Naive thymus-derived CD4-positive, alpha-beta T cell (primary cell): ENCODE measurements around the gene DCUN1D3. TPM values are rescaled to one million over a fixed set of nuclear protein-coding genes. Genes with fewer than 3 reads are reported as not detected.

Experiments used
- ATAC-seq: fragments of 150-1000 bp; cut with Tn5 transposase; 2 replicates; pipeline ENCODE4 v1.10.0; 2021; ENCODE audit warnings: mild to moderate bottlenecking, moderate library complexity
- CTCF ChIA-PET: fragments of 350-600 bp; sonication (Branson Sonifier 250); formaldehyde crosslinking; loops from one replicate; lab custom pipeline; 2021; ENCODE audit warnings: antibody characterized with exemption; lab: Charles Lee
- POLR2A ChIA-PET: fragments of 350-600 bp; sonication (Branson Sonifier 250); formaldehyde crosslinking; loops from one replicate; lab custom pipeline; 2021; ENCODE audit warnings: antibody characterized with exemption, inconsistent platforms; lab: Charles Lee
- DNase-seq, 9 donors: peaks; one replicate each; pipeline versions ENCODE4 v3.0.0 to v3.0.0-alpha.2; 2020 to 2022; ENCODE audit warnings: mixed read lengths in 1 of 9
- H3K27ac ChIP-seq: one replicate; pipeline ENCODE4 v1.7.0; 2013; ENCODE audit warnings: mild to moderate bottlenecking, low read depth, low read length, moderate library complexity
- H3K27me3 ChIP-seq, 2 donors: one replicate each; pipeline ENCODE4 v1.7.0; 2013; ENCODE audit warnings: low read length in 2 of 2, mild to moderate bottlenecking in 2 of 2, moderate library complexity in 2 of 2; ENCODE audit not compliant: control insufficient read depth in 2 of 2, insufficient read depth in 2 of 2
- H3K36me3 ChIP-seq, 3 experiments: 1 replicate in 2 of 3; 2 replicates in 1 of 3; pipeline ENCODE4 v1.7.0; 2013; ENCODE audit warnings: low read length in 3 of 3, mild to moderate bottlenecking in 3 of 3, moderate library complexity in 1 of 3; ENCODE audit not compliant: insufficient read depth in 3 of 3, control insufficient read depth in 2 of 3
- H3K4me1 ChIP-seq, 2 donors: one replicate each; pipeline ENCODE4 v1.7.0; 2013; ENCODE audit warnings: low read length in 2 of 2, mild to moderate bottlenecking in 2 of 2, moderate library complexity in 1 of 2; ENCODE audit not compliant: control insufficient read depth in 2 of 2, insufficient read depth in 2 of 2
- H3K4me3 ChIP-seq: 2 replicates; pipeline ENCODE4 v1.7.0; 2013; ENCODE audit warnings: mild to moderate bottlenecking, low read length
- H3K9me3 ChIP-seq, 3 experiments: 1 replicate in 2 of 3; 2 replicates in 1 of 3; pipeline ENCODE4 v1.7.0; 2013; ENCODE audit warnings: low read length in 3 of 3; ENCODE audit not compliant: control insufficient read depth in 2 of 3
- H3K27ac Mint-ChIP-seq, 9 donors: one replicate each; pipeline ENCODE4 v1.8.0; 2020 to 2022; ENCODE audit warnings: mixed read lengths in 9 of 9, mild to moderate bottlenecking in 8 of 9, moderate library complexity in 5 of 9, inconsistent platforms in 2 of 9
- H3K27me3 Mint-ChIP-seq, 5 donors: one replicate each; pipeline ENCODE4 v1.8.0; 2021 to 2022; ENCODE audit warnings: mixed read lengths in 5 of 5, mild to moderate bottlenecking in 1 of 5
- H3K36me3 Mint-ChIP-seq, 5 donors: one replicate each; pipeline ENCODE4 v1.8.0; 2020 to 2022; ENCODE audit warnings: mixed read lengths in 5 of 5, mild to moderate bottlenecking in 3 of 5, inconsistent platforms in 1 of 5
- H3K4me1 Mint-ChIP-seq, 7 donors: one replicate each; pipeline ENCODE4 v1.8.0; 2020 to 2022; ENCODE audit warnings: mixed read lengths in 7 of 7, mild to moderate bottlenecking in 3 of 7, inconsistent platforms in 1 of 7
- H3K4me3 Mint-ChIP-seq, 10 donors: one replicate each; pipeline ENCODE4 v1.8.0; 2020 to 2022; ENCODE audit warnings: mild to moderate bottlenecking in 10 of 10, mixed read lengths in 10 of 10, moderate library complexity in 6 of 10, inconsistent platforms in 2 of 10
- H3K9me3 Mint-ChIP-seq, 11 donors: one replicate each; pipeline ENCODE4 v1.8.0; 2020 to 2022; ENCODE audit warnings: mixed read lengths in 11 of 11, mild to moderate bottlenecking in 4 of 11, inconsistent platforms in 1 of 11, moderate library complexity in 1 of 11
- intact Hi-C, 2 donors: fragments of 100-400 bp; cut with micrococcal nuclease; formaldehyde crosslinking; loops; one replicate each; pipeline ENCODE4 v1.15.1; 2023
- polyA plus RNA-seq, 2 donors: library from polyadenylated mRNA; unstranded; fragments of 300-500 nt; fragmentation: Illumina TruSeq; gene quantifications; one replicate each; pipeline ENCODE4 v1.2.3, GENCODE V29; 2021
- total RNA-seq, 6 experiments: library from RNA in 5 of 6; stranded (reverse) in 5 of 6; gene quantifications; 1 replicate in 5 of 6; 2 replicates in 1 of 6; pipeline ENCODE4 v1.2.3 and lab custom pipeline; 2021 to 2026

DCUN1D3 gene
- total and polyA plus RNA-seq, 7 experiments from 2014 or later: 0.82 to 15.7 (median 5.1) TPM

GRCh38 chr16:20899477-20900298 lies 470 bp downstream of the DCUN1D3 start:
- peaks cover 0 to 5% (median 0%) of the 10 kb centered on the region in 11 donors for H3K9me3 Mint-ChIP-seq
- peak overlapping the region; percentile 94 to 99 (median 97) for H3K27ac Mint-ChIP-seq
- CTCF ChIA-PET: no interaction called here
- ATAC-seq (peak; percentile 2), DNase-seq (peak in 4 of 9 donors; percentile 11 to 77 (median 34))
- Histone ChIP-seq H3K27me3 (no peaks in the 10 kb centered on the region), H3K27ac (peak overlapping the region; percentile 97), H3K4me3 (peak overlapping the region; percentile 88), H3K36me3 (peaks cover 0 to 6% (median 0%) of the 10 kb centered on the region in 3 experiments), H3K9me3 (no peaks in the 10 kb centered on the region), H3K4me1 (peaks cover 20 to 23% of the 10 kb centered on the region in 2 donors)
- H3K4me1 Mint-ChIP-seq: peaks cover 47 to 72% (median 67%) of the 10 kb centered on the region in 7 donors
- POLR2A ChIA-PET: interaction anchor here (0.6 to 2.5 kb wide), 7 partner anchors 21 to 1438 kb away, joined by 3 to 12 read pairs (median 3); no protein-coding TSS in a partner anchor
- H3K4me3 Mint-ChIP-seq: peak overlapping the region; percentile 87 to 99 (median 96)
- intact Hi-C loops: loop anchor here (1.0 to 10.0 kb wide), 18 partner anchors 15 to 1832 kb away; partner anchors contain the start of genes ERI2 (in 2 of the 2), LDAF1 (in 2 of the 2), REXO5 (in 2 of the 2) and THUMPD1 (in 2 of the 2)
- peaks cover 4 to 36% (median 5%) of the 10 kb centered on the region in 5 donors for H3K36me3 Mint-ChIP-seq
- H3K27me3 Mint-ChIP-seq: no peaks in the 10 kb centered on the region

DNA sequence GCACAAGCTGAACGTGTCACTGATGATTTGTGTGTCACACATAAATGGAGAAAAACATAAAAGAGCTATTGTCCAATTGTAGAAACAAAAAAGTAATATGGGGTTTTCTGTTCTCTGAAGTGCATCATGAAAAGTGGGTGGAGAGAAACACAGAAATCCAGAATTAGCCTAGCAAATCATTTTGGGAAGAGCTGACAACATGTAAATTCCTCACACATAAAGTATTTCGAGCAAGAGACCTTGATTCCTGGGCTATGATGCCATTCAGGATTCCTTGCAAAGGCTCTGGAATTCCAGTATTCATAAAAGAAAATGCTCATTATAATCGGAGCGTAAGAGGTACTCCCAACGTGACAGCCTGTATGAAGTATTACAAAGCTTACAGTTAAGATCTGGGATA lies 1.1 kb downstream of the DCUN1D3 start:
- peaks cover 0 to 3% (median 0%) of the 10 kb centered on the region in 11 donors for H3K9me3 Mint-ChIP-seq
- peaks cover 0 to 6% (median 0%) of the 10 kb centered on the region in 3 experiments for H3K36me3 ChIP-seq
- no peaks in the 10 kb centered on the region for H3K9me3 ChIP-seq
- no peaks in the 10 kb centered on the region for H3K27me3 ChIP-seq
- H3K36me3 Mint-ChIP-seq: peaks cover 4 to 32% (median 5%) of the 10 kb centered on the region in 5 donors
- ATAC-seq: no peak
- peak overlapping the region; percentile 87 to 99 (median 96) for H3K4me3 Mint-ChIP-seq
- POLR2A ChIA-PET: interaction anchor here (0.6 to 2.5 kb wide), 3 partner anchors 21 to 95 kb away, joined by 3 to 12 read pairs (median 6); no protein-coding TSS in a partner anchor
- peak overlapping the region; percentile 97 for H3K27ac ChIP-seq
- H3K4me1 Mint-ChIP-seq: peaks cover 40 to 68% (median 61%) of the 10 kb centered on the region in 7 donors
- CTCF ChIA-PET: no interaction called here
- H3K27ac Mint-ChIP-seq: peak overlapping the region; percentile 94 to 99 (median 97)
- H3K4me3 ChIP-seq: no peak overlapping the region
- H3K27me3 Mint-ChIP-seq: no peaks in the 10 kb centered on the region
- intact Hi-C loops: no loop called here
- H3K4me1 ChIP-seq: peaks cover 14 to 17% of the 10 kb centered on the region in 2 donors
- no peak for DNase-seq

- Histone ChIP-seq H3K36me3 (peaks cover 0 to 13% (median 0%) of the 10 kb centered on the region in 3 experiments), H3K9me3 (no peaks in the 10 kb centered on the region), H3K27ac (no peak overlapping the region), H3K4me3 (no peak overlapping the region), H3K4me1 (peaks cover 7% of the 10 kb centered on the region in 2 donors), H3K27me3 (no peaks in the 10 kb centered on the region)
- DNase-seq: no peak
- ChIA-PET CTCF (no interaction called here), POLR2A (no interaction called here)
- ATAC-seq: no peak
- peak overlapping the region in 6 of 9 donors; percentile 28 to 57 (median 44) for H3K27ac Mint-ChIP-seq
- intact Hi-C loops: no loop called here
- peaks cover 33 to 65% (median 50%) of the 10 kb centered on the region in 7 donors for H3K4me1 Mint-ChIP-seq
- H3K36me3 Mint-ChIP-seq: peaks cover 4 to 29% (median 5%) of the 10 kb centered on the region in 5 donors
- peaks cover 0 to 3% (median 0%) of the 10 kb centered on the region in 11 donors for H3K9me3 Mint-ChIP-seq
- no peaks in the 10 kb centered on the region for H3K27me3 Mint-ChIP-seq
- H3K4me3 Mint-ChIP-seq: peak overlapping the region in 5 of 10 donors; percentile 2 to 87 (median 22)
Observed at GRCh38 chr16:20897922-20898321, 2.2 kb downstream of the DCUN1D3 start.

GRCh38 chr16:20897253-20897897 lies 2.8 kb downstream of the DCUN1D3 start:
- no peaks in the 10 kb centered on the region for H3K27me3 ChIP-seq
- H3K4me1 Mint-ChIP-seq: peaks cover 31 to 61% (median 45%) of the 10 kb centered on the region in 7 donors
- DNase-seq (no peak), ATAC-seq (no peak)
- peaks cover 7% of the 10 kb centered on the region in 2 donors for H3K4me1 ChIP-seq
- ChIA-PET CTCF (interaction anchor here (0.7 kb wide), 1 partner anchor 260 kb away, joined by 3 read pairs; no protein-coding TSS in a partner anchor), POLR2A (no interaction called here)
- intact Hi-C loops: no loop called here
- peak overlapping the region in 5 of 9 donors; percentile 20 to 57 (median 35) for H3K27ac Mint-ChIP-seq
- H3K4me3 Mint-ChIP-seq: peak overlapping the region in 5 of 10 donors; percentile 2 to 87 (median 27)
- no peaks in the 10 kb centered on the region for H3K27me3 Mint-ChIP-seq
- peaks cover 0 to 3% (median 0%) of the 10 kb centered on the region in 11 donors for H3K9me3 Mint-ChIP-seq
- H3K36me3 ChIP-seq: peaks cover 0 to 15% (median 0%) of the 10 kb centered on the region in 3 experiments
- no peak overlapping the region for H3K27ac ChIP-seq
- no peaks in the 10 kb centered on the region for H3K9me3 ChIP-seq
- no peak overlapping the region for H3K4me3 ChIP-seq
- peaks cover 4 to 26% (median 10%) of the 10 kb centered on the region in 5 donors for H3K36me3 Mint-ChIP-seq

DNA sequence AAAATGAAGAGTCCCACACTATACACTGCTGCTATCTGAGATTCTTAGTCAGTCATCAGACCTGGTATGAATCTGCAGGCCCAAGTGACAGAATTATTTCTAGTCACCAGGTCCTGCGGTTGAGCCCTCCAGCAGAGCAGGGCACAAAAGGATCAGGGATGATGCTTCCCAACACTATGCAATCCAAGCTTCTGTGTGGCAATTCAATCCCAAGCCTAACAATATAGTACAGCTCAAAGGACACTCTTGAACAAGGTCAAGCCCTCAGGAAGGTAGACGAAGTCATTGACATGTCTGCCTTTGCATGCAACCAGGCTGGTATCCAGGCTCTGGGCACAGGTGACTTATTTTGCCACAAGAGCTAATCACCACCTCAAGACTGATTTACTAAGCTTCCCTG lies 5.8 kb downstream of the DCUN1D3 start:
- no peak overlapping the region for H3K27ac ChIP-seq
- ChIA-PET CTCF (no interaction called here), POLR2A (no interaction called here)
- no peak overlapping the region for H3K4me3 Mint-ChIP-seq
- DNase-seq (no peak), ATAC-seq (no peak)
- H3K4me1 Mint-ChIP-seq: peaks cover 16 to 45% (median 21%) of the 10 kb centered on the region in 7 donors
- H3K4me3 ChIP-seq: no peak overlapping the region
- intact Hi-C loops: no loop called here
- H3K36me3 Mint-ChIP-seq: peaks cover 0 to 34% (median 16%) of the 10 kb centered on the region in 5 donors
- no peaks in the 10 kb centered on the region for H3K9me3 Mint-ChIP-seq
- no peaks in the 10 kb centered on the region for H3K9me3 ChIP-seq
- H3K27me3 Mint-ChIP-seq: no peaks in the 10 kb centered on the region
- H3K27me3 ChIP-seq: no peaks in the 10 kb centered on the region
- H3K27ac Mint-ChIP-seq: no peak overlapping the region
- H3K36me3 ChIP-seq: peaks cover 0 to 17% (median 0%) of the 10 kb centered on the region in 3 experiments
- peaks cover 0 to 5% of the 10 kb centered on the region in 2 donors for H3K4me1 ChIP-seq

- no peak overlapping the region for H3K27ac Mint-ChIP-seq
Observed at GRCh38 chr16:20889625-20890275, 10.4 kb downstream of the DCUN1D3 start.

More at GRCh38 chr16:20889625-20890275, 10.4 kb downstream of the DCUN1D3 start:
- Histone ChIP-seq H3K4me1 (no peaks in the 10 kb centered on the region), H3K27me3 (no peaks in the 10 kb centered on the region), H3K9me3 (no peaks in the 10 kb centered on the region), H3K36me3 (peaks cover 0 to 17% (median 0%) of the 10 kb centered on the region in 3 experiments), H3K4me3 (no peak overlapping the region), H3K27ac (no peak overlapping the region)
- Mint-ChIP-seq H3K27me3 (no peaks in the 10 kb centered on the region), H3K4me3 (no peak overlapping the region), H3K36me3 (peaks cover 0 to 41% (median 16%) of the 10 kb centered on the region in 5 donors), H3K4me1 (peaks cover 0 to 27% (median 11%) of the 10 kb centered on the region in 7 donors), H3K9me3 (no peaks in the 10 kb centered on the region)
- POLR2A ChIA-PET: interaction anchor here (1.0 kb wide), 1 partner anchor 15 kb away, joined by 5 read pairs; no protein-coding TSS in a partner anchor
- DNase-seq (no peak), ATAC-seq (no peak)
- CTCF ChIA-PET: interaction anchor here (0.6 to 1.6 kb wide), 3 partner anchors 14 to 1334 kb away, joined by 3 to 6 read pairs (median 3); no protein-coding TSS in a partner anchor
- intact Hi-C loops: no loop called here
